HEK293 (cell line): ENCODE measurements around the gene DCX.

Experiments
- CTCF ChIA-PET: fragments of 350-600 bp; formaldehyde crosslinking; extraction: SDS; loops from one replicate; lab custom pipeline; 2021; ENCODE audit warnings: antibody characterized with exemption; lab: Yijun Ruan, JAX
- POLR2A ChIA-PET: fragments of 300-600 bp; formaldehyde crosslinking; extraction: SDS; loops from one replicate; lab custom pipeline; 2020; ENCODE audit warnings: antibody characterized with exemption, inconsistent platforms; lab: Yijun Ruan, JAX
- H3K27ac ChIP-seq: fragments of 200-500 bp; sonication (Bioruptor generic); 2 replicates; pipeline ENCODE4 v1.5.1; 2014; ENCODE audit warnings: low read depth, low read length, control low read depth, inconsistent platforms; ENCODE audit errors: extremely low read depth
- H3K36me3 ChIP-seq, 2 experiments: fragments of 200-500 bp in 1 of 2; sonication (Bioruptor generic) in 1 of 2; 1 replicate in 1 of 2; 2 replicates in 1 of 2; pipeline ENCODE4 v1.5.1; 2014 to 2017; ENCODE audit warnings: inconsistent platforms in 2 of 2, low read length in 2 of 2; ENCODE audit not compliant: control insufficient read depth in 2 of 2, insufficient read depth in 1 of 2
- H3K4me1 ChIP-seq: fragments of 200-500 bp; sonication (Bioruptor generic); 2 replicates; pipeline ENCODE4 v1.5.1; 2014; ENCODE audit warnings: mild to moderate bottlenecking, low read length, inconsistent platforms; ENCODE audit not compliant: control insufficient read depth, insufficient read depth
- H3K4me3 ChIP-seq: 2 replicates; pipeline ENCODE4 v1.5.1; 2011; ENCODE audit warnings: low read depth, mild to moderate bottlenecking, control low read depth, low read length, moderate library complexity
- H3K9me3 ChIP-seq: fragments of 200-500 bp; sonication (Bioruptor generic); 2 replicates; pipeline ENCODE4 v1.5.1; 2014; ENCODE audit warnings: low read depth, low read length, inconsistent platforms; ENCODE audit not compliant: control insufficient read depth, insufficient read depth
- GLI2 ChIP-seq: fragments of 450-650 bp; formaldehyde crosslinking; IDR thresholded peaks from 2 replicates; pipeline ENCODE4; 2017; ENCODE audit warnings: missing biosample characterization, missing genetic modification characterization, low read depth, borderline replicate concordance
- HOXD13 ChIP-seq: sonication (generic); formaldehyde crosslinking; IDR thresholded peaks from 2 replicates; pipeline ENCODE4 v1.8.0; 2022; ENCODE audit warnings: missing genetic modification reagents, borderline replicate concordance
- KLF16 ChIP-seq: fragments of 450-650 bp; formaldehyde crosslinking; IDR thresholded peaks from 2 replicates; pipeline ENCODE4 v1.5.1; 2017; ENCODE audit warnings: missing biosample characterization, missing genetic modification characterization
- SETDB1 ChIP-seq: IDR thresholded peaks from one replicate; pipeline ENCODE4 v1.6.1; 2017; ENCODE audit warnings: mild to moderate bottlenecking, low read length, moderate library complexity, mixed read lengths; ENCODE audit not compliant: insufficient read length
- ZBTB17 ChIP-seq: fragments of 450-650 bp; formaldehyde crosslinking; IDR thresholded peaks from 2 replicates; pipeline ENCODE4 v1.5.1; 2016; ENCODE audit warnings: missing biosample characterization, missing genetic modification characterization
- ZFP37 ChIP-seq: fragments of 450-650 bp; formaldehyde crosslinking; IDR thresholded peaks from 2 replicates; pipeline ENCODE4 v1.5.1; 2016; ENCODE audit warnings: missing biosample characterization, missing genetic modification characterization
- ZFP69B ChIP-seq: fragments of 450-650 bp; formaldehyde crosslinking; IDR thresholded peaks from 2 replicates; pipeline ENCODE4 v1.5.1; 2016; ENCODE audit warnings: missing biosample characterization, missing genetic modification characterization
- ZNF155 ChIP-seq: fragments of 450-650 bp; formaldehyde crosslinking; IDR thresholded peaks from 2 replicates; pipeline ENCODE4 v1.5.1; 2016; ENCODE audit warnings: missing biosample characterization, missing genetic modification characterization
- ZNF157 ChIP-seq: fragments of 450-650 bp; formaldehyde crosslinking; IDR thresholded peaks from 2 replicates; pipeline ENCODE4 v1.5.1; 2016; ENCODE audit warnings: missing biosample characterization, missing genetic modification characterization
- ZNF184 ChIP-seq: fragments of 450-650 bp; IDR thresholded peaks from 2 replicates; pipeline ENCODE4 v1.5.1; 2018; ENCODE audit warnings: missing biosample characterization, mild to moderate bottlenecking, missing genetic modification characterization
- ZNF2 ChIP-seq: fragments of 450-650 bp; formaldehyde crosslinking; IDR thresholded peaks from 2 replicates; pipeline ENCODE4 v1.5.1; 2016; ENCODE audit warnings: missing biosample characterization, missing genetic modification characterization
- ZNF248 ChIP-seq: fragments of 450-650 bp; formaldehyde crosslinking; IDR thresholded peaks from 2 replicates; pipeline ENCODE4 v1.5.1; 2017; ENCODE audit warnings: missing biosample characterization, missing genetic modification characterization
- ZNF274 ChIP-seq, 2 experiments: fragments of 200-500 bp in 1 of 2; fragments of 450-650 bp in 1 of 2; sonication (Bioruptor generic) in 1 of 2; formaldehyde crosslinking in 1 of 2; IDR thresholded peaks; 2 replicates each; pipeline versions ENCODE4 v1.5.1 to v1.6.1; 2014 to 2016; ENCODE audit warnings: borderline replicate concordance in 1 of 2, inconsistent platforms in 1 of 2, low read length in 1 of 2, missing biosample characterization in 1 of 2, missing genetic modification characterization in 1 of 2
- ZNF37A ChIP-seq: fragments of 450-650 bp; IDR thresholded peaks from 2 replicates; pipeline ENCODE4 v1.5.1; 2018; ENCODE audit warnings: missing biosample characterization, missing genetic modification characterization
- ZNF423 ChIP-seq: fragments of 450-650 bp; formaldehyde crosslinking; IDR thresholded peaks from 2 replicates; pipeline ENCODE4 v1.5.1; 2016; ENCODE audit warnings: missing biosample characterization, missing genetic modification characterization
- ZNF426 ChIP-seq: fragments of 450-650 bp; formaldehyde crosslinking; IDR thresholded peaks from 2 replicates; pipeline ENCODE4 v1.5.1; 2017; ENCODE audit warnings: missing biosample characterization, missing genetic modification characterization, mild to moderate bottlenecking, inconsistent platforms, moderate library complexity
- ZNF501 ChIP-seq: fragments of 450-650 bp; formaldehyde crosslinking; IDR thresholded peaks from 2 replicates; pipeline ENCODE4 v1.5.1; 2016; ENCODE audit warnings: missing biosample characterization, missing genetic modification characterization
- ZNF521 ChIP-seq: fragments of 450-650 bp; formaldehyde crosslinking; IDR thresholded peaks from 2 replicates; pipeline ENCODE4 v1.5.1; 2017; ENCODE audit warnings: missing biosample characterization, mild to moderate bottlenecking, missing genetic modification characterization
- ZNF548 ChIP-seq: fragments of 450-650 bp; formaldehyde crosslinking; IDR thresholded peaks from 2 replicates; pipeline ENCODE4 v1.5.1; 2016; ENCODE audit warnings: missing biosample characterization, missing genetic modification characterization
- ZNF621 ChIP-seq: fragments of 450-650 bp; formaldehyde crosslinking; IDR thresholded peaks from 2 replicates; pipeline ENCODE4 v1.5.1; 2017; ENCODE audit warnings: missing biosample characterization, missing genetic modification characterization
- ZNF624 ChIP-seq: fragments of 450-650 bp; formaldehyde crosslinking; IDR thresholded peaks from 2 replicates; pipeline ENCODE4 v1.5.1; 2017; ENCODE audit warnings: missing biosample characterization, missing genetic modification characterization
- ZNF658 ChIP-seq: fragments of 450-650 bp; formaldehyde crosslinking; IDR thresholded peaks from 2 replicates; pipeline ENCODE4; 2016; ENCODE audit warnings: missing biosample characterization, missing genetic modification characterization
- TF ChIP-seq, protein P1 (sequence below): fragments of 450-650 bp; formaldehyde crosslinking; IDR thresholded peaks from 2 replicates; pipeline ENCODE4 v1.5.1; 2016; ENCODE audit warnings: missing biosample characterization, missing genetic modification characterization
- TF ChIP-seq, protein P2 (sequence below): fragments of 450-650 bp; formaldehyde crosslinking; IDR thresholded peaks from 2 replicates; pipeline ENCODE4 v1.5.1; 2016; ENCODE audit warnings: missing biosample characterization, missing genetic modification characterization
- TF ChIP-seq, protein P3 (sequence below): fragments of 450-650 bp; formaldehyde crosslinking; IDR thresholded peaks from 2 replicates; pipeline ENCODE4 v1.5.1; 2017; ENCODE audit warnings: missing biosample characterization, missing genetic modification characterization

The DCX gene

GRCh38 chrX:111259559-111259958 lies 152.4 kb downstream of the DCX start:
- TF ChIP-seq ZNF2 (tag by site-specific recombination): no peak
- no peak for TF ChIP-seq ZFP69B (tag by site-specific recombination)
- no peak for TF ChIP-seq ZNF184 (tag by site-specific recombination)
- no peak for TF ChIP-seq ZNF521
- TF ChIP-seq, protein P1, sequence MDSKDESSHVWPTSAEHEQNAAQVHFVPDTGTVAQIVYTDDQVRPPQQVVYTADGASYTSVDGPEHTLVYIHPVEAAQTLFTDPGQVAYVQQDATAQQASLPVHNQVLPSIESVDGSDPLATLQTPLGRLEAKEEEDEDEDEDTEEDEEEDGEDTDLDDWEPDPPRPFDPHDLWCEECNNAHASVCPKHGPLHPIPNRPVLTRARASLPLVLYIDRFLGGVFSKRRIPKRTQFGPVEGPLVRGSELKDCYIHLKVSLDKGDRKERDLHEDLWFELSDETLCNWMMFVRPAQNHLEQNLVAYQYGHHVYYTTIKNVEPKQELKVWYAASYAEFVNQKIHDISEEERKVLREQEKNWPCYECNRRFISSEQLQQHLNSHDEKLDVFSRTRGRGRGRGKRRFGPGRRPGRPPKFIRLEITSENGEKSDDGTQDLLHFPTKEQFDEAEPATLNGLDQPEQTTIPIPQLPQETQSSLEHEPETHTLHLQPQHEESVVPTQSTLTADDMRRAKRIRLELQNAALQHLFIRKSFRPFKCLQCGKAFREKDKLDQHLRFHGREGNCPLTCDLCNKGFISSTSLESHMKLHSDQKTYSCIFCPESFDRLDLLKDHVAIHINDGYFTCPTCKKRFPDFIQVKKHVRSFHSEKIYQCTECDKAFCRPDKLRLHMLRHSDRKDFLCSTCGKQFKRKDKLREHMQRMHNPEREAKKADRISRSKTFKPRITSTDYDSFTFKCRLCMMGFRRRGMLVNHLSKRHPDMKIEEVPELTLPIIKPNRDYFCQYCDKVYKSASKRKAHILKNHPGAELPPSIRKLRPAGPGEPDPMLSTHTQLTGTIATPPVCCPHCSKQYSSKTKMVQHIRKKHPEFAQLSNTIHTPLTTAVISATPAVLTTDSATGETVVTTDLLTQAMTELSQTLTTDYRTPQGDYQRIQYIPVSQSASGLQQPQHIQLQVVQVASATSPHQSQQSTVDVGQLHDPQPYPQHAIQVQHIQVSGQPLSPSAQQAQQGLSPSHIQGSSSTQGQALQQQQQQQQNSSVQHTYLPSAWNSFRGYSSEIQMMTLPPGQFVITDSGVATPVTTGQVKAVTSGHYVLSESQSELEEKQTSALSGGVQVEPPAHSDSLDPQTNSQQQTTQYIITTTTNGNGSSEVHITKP: no peak
- TF ChIP-seq ZNF624: no peak
- TF ChIP-seq ZNF658 (tag by site-specific recombination): no peak
- no peak for TF ChIP-seq ZNF423 (tag by site-specific recombination)
- TF ChIP-seq, protein P2, sequence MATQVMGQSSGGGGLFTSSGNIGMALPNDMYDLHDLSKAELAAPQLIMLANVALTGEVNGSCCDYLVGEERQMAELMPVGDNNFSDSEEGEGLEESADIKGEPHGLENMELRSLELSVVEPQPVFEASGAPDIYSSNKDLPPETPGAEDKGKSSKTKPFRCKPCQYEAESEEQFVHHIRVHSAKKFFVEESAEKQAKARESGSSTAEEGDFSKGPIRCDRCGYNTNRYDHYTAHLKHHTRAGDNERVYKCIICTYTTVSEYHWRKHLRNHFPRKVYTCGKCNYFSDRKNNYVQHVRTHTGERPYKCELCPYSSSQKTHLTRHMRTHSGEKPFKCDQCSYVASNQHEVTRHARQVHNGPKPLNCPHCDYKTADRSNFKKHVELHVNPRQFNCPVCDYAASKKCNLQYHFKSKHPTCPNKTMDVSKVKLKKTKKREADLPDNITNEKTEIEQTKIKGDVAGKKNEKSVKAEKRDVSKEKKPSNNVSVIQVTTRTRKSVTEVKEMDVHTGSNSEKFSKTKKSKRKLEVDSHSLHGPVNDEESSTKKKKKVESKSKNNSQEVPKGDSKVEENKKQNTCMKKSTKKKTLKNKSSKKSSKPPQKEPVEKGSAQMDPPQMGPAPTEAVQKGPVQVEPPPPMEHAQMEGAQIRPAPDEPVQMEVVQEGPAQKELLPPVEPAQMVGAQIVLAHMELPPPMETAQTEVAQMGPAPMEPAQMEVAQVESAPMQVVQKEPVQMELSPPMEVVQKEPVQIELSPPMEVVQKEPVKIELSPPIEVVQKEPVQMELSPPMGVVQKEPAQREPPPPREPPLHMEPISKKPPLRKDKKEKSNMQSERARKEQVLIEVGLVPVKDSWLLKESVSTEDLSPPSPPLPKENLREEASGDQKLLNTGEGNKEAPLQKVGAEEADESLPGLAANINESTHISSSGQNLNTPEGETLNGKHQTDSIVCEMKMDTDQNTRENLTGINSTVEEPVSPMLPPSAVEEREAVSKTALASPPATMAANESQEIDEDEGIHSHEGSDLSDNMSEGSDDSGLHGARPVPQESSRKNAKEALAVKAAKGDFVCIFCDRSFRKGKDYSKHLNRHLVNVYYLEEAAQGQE (tag by site-specific recombination): no peak
- TF ChIP-seq ZNF274 (IDR thresholded peaks at IDR 0.05; ENCODE audit: low read length): no peak
- no peak for TF ChIP-seq ZNF274 (tag by site-specific recombination; IDR thresholded peaks at IDR 0.05; ENCODE audit: borderline replicate concordance)
- Histone ChIP-seq H3K36me3 (no peaks in the 10 kb centered on the region), H3K9me3 (no peaks in the 10 kb centered on the region), H3K4me1 (no peaks in the 10 kb centered on the region), H3K4me3 (no peak overlapping the region), H3K27ac (no peak overlapping the region)
- CTCF ChIA-PET: interaction anchor here (0.5 to 2.9 kb wide), 2 partner anchors 15 to 407 kb away, joined by 3 to 11 read pairs; no protein-coding TSS in a partner anchor
- POLR2A ChIA-PET: no interaction called here

DNA sequence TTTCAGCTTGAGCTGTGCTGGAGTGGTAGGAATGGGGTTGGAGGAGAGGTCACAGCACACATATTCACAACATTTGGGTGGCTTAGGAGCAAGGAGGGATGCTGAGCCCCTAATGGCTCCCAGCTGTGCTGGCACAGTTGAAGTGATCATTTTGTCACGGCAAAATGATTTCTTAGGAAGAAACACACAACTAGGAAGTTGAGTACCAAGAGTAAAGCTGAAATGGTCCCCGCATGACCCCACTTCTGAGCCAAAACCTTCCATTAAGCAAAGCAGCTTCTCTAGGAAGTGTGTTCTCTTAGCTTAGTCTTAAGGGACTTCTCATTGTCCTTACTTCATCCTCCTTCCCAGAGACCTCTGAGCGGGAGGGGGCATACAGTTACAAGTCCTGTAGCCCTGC lies 154.3 kb downstream of the DCX start:
- Histone ChIP-seq H3K4me1 (no peaks in the 10 kb centered on the region), H3K36me3 (no peaks in the 10 kb centered on the region), H3K9me3 (no peaks in the 10 kb centered on the region), H3K4me3 (no peak overlapping the region), H3K27ac (no peak overlapping the region)
- TF ChIP-seq ZNF501 (tag by site-specific recombination) (no peak), SETDB1 (no peak), ZNF37A (tag by site-specific recombination) (no peak), ZNF426 (tag by site-specific recombination) (no peak), ZNF658 (tag by site-specific recombination) (no peak), HOXD13 (no peak), KLF16 (tag by site-specific recombination) (no peak), ZNF157 (tag by site-specific recombination) (no peak), ZFP37 (tag by site-specific recombination) (no peak), ZBTB17 (no peak), ZNF548 (tag by site-specific recombination) (no peak), GLI2 (tag by site-specific recombination) (no peak), ZNF155 (tag by site-specific recombination) (no peak), ZNF621 (tag by site-specific recombination) (no peak), ZNF248 (no peak)
- TF ChIP-seq, protein P3, sequence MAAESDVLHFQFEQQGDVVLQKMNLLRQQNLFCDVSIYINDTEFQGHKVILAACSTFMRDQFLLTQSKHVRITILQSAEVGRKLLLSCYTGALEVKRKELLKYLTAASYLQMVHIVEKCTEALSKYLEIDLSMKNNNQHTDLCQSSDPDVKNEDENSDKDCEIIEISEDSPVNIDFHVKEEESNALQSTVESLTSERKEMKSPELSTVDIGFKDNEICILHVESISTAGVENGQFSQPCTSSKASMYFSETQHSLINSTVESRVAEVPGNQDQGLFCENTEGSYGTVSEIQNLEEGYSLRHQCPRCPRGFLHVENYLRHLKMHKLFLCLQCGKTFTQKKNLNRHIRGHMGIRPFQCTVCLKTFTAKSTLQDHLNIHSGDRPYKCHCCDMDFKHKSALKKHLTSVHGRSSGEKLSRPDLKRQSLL (tag by site-specific recombination): no peak
- ChIA-PET POLR2A (no interaction called here), CTCF (no interaction called here)
